DND-41 (cell line): ENCODE results near the gene NRF1.
"Not testable (repeated sequence)": the region's sequence is repeated elsewhere in the genome, so short reads cannot be mapped to it uniquely, and the experiment has no call there.

Experiments
- ATAC-seq: fragments of 200-7000 bp; cut with Tn5 transposase; 3 replicates; pipeline ENCODE4 v1.9.1; 2021; ENCODE audit warnings: low read depth; ENCODE audit not compliant: insufficient read depth
- DNase-seq: peaks from one replicate; pipeline ENCODE4 v3.0.0-alpha.2; 2020
- H2AFZ ChIP-seq: 2 replicates; pipeline ENCODE4 v1.6.0; 2012; ENCODE audit warnings: low read depth, low read length
- H3K27ac ChIP-seq: 2 replicates; pipeline ENCODE4 v1.5.1; 2012; ENCODE audit warnings: low read length, inconsistent platforms
- H3K27me3 ChIP-seq: fragments of 200-600 bp; sonication (generic); 2 replicates; pipeline ENCODE4 v1.6.0; 2012; ENCODE audit warnings: low read length, mild to moderate bottlenecking, inconsistent platforms; ENCODE audit not compliant: insufficient read depth, poor library complexity
- H3K36me3 ChIP-seq: 2 replicates; pipeline ENCODE4 v1.5.1; 2012; ENCODE audit warnings: low read length, inconsistent platforms; ENCODE audit not compliant: insufficient read depth
- H3K4me1 ChIP-seq: 2 replicates; pipeline ENCODE4 v1.5.1; 2012; ENCODE audit warnings: mild to moderate bottlenecking, low read length; ENCODE audit not compliant: insufficient read depth
- H3K4me2 ChIP-seq: 2 replicates; pipeline ENCODE4 v1.6.0; 2012; ENCODE audit warnings: mild to moderate bottlenecking, moderate library complexity, low read length, inconsistent platforms; ENCODE audit not compliant: insufficient read depth
- H3K4me3 ChIP-seq, 2 experiments: fragments of 200-600 bp in 1 of 2; shearing (Covaris generic) in 1 of 2; 2 replicates each; pipeline ENCODE4 v1.5.1; 2012 to 2016; ENCODE audit warnings: inconsistent platforms in 2 of 2, low read length in 2 of 2, mild to moderate bottlenecking in 2 of 2, low read depth in 1 of 2, moderate library complexity in 1 of 2
- H3K79me2 ChIP-seq: 2 replicates; pipeline ENCODE4 v1.6.0; 2012; ENCODE audit warnings: low read length, inconsistent platforms; ENCODE audit not compliant: insufficient read depth
- H3K9ac ChIP-seq: 2 replicates; pipeline ENCODE4 v1.6.0; 2012; ENCODE audit warnings: low read depth, mild to moderate bottlenecking, inconsistent platforms, low read length, moderate library complexity
- H3K9me3 ChIP-seq: 2 replicates; pipeline ENCODE4 v1.5.1; 2012; ENCODE audit warnings: low read length, moderate library complexity, mild to moderate bottlenecking, inconsistent platforms; ENCODE audit not compliant: insufficient read depth, severe bottlenecking
- H4K20me1 ChIP-seq: 2 replicates; pipeline ENCODE4 v1.6.0; 2012; ENCODE audit warnings: low read length; ENCODE audit not compliant: insufficient read depth
- EZH2 ChIP-seq: IDR thresholded peaks from 3 replicates; pipeline ENCODE4 v1.6.1; 2012; ENCODE audit warnings: borderline replicate concordance, low read depth, mild to moderate bottlenecking, moderate library complexity, low read length, inconsistent platforms; ENCODE audit not compliant: severe bottlenecking
- TF ChIP-seq, protein P1 (sequence below): IDR thresholded peaks from 2 replicates; pipeline ENCODE4 v1.5.1; 2012; ENCODE audit warnings: borderline replicate concordance, low read length, moderate library complexity, mild to moderate bottlenecking; ENCODE audit not compliant: poor library complexity, severe bottlenecking; ENCODE audit errors: extremely low read depth

Gene NRF1

DNA sequence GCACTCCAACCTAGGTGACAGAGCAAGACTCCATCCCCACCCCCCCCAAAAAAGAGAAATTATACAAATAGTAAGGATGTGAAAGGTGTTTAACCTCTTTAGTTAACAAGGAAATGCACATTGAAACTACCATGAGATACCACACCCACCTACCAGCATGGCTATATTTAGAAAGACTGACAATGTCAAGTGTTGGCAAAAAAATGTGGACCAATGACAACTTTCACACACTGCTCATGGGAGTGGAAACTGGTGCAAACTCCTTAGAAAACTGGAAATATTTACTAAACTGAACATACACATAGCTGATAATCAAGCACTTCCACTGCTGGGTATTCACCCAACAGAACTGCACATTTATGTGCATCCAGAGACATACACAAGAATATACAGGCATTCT lies 23.3 kb upstream of the NRF1 start:
- DNase-seq (no peak), ATAC-seq (no peak)
- no peak overlapping the region for H3K27ac ChIP-seq
- H3K4me2 ChIP-seq, result no peak overlapping the region
- H3K4me3 ChIP-seq, result no peak overlapping the region
- no peaks in the 10 kb centered on the region for H3K4me1 ChIP-seq
- H3K79me2 ChIP-seq, result no peaks in the 10 kb centered on the region
- H3K9ac ChIP-seq, result no peak overlapping the region
- H3K9me3 ChIP-seq, result peaks cover 23% of the 10 kb centered on the region
- no peak overlapping the region for H2AFZ ChIP-seq
- no peaks in the 10 kb centered on the region for H3K27me3 ChIP-seq
- H4K20me1 ChIP-seq, result no peaks in the 10 kb centered on the region
- no peak for TF ChIP-seq EZH2
- no peaks in the 10 kb centered on the region for H3K36me3 ChIP-seq

GRCh38 chr7:129591868-129592267 lies 19.7 kb upstream of the NRF1 start:
- Histone ChIP-seq H3K27me3 (no peaks in the 10 kb centered on the region), H3K4me2 (no peak overlapping the region), H3K4me1 (no peaks in the 10 kb centered on the region), H4K20me1 (no peaks in the 10 kb centered on the region), H3K27ac (no peak overlapping the region), H3K9me3 (peaks cover 5% of the 10 kb centered on the region), H3K4me3 (no peak overlapping the region), H3K36me3 (no peaks in the 10 kb centered on the region), H3K79me2 (no peaks in the 10 kb centered on the region), H2AFZ (no peak overlapping the region), H3K9ac (no peak overlapping the region)
- no peak for ATAC-seq
- no peak for TF ChIP-seq EZH2
- TF ChIP-seq, protein P1, sequence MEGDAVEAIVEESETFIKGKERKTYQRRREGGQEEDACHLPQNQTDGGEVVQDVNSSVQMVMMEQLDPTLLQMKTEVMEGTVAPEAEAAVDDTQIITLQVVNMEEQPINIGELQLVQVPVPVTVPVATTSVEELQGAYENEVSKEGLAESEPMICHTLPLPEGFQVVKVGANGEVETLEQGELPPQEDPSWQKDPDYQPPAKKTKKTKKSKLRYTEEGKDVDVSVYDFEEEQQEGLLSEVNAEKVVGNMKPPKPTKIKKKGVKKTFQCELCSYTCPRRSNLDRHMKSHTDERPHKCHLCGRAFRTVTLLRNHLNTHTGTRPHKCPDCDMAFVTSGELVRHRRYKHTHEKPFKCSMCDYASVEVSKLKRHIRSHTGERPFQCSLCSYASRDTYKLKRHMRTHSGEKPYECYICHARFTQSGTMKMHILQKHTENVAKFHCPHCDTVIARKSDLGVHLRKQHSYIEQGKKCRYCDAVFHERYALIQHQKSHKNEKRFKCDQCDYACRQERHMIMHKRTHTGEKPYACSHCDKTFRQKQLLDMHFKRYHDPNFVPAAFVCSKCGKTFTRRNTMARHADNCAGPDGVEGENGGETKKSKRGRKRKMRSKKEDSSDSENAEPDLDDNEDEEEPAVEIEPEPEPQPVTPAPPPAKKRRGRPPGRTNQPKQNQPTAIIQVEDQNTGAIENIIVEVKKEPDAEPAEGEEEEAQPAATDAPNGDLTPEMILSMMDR, result no peak
- no peak for DNase-seq

DNA sequence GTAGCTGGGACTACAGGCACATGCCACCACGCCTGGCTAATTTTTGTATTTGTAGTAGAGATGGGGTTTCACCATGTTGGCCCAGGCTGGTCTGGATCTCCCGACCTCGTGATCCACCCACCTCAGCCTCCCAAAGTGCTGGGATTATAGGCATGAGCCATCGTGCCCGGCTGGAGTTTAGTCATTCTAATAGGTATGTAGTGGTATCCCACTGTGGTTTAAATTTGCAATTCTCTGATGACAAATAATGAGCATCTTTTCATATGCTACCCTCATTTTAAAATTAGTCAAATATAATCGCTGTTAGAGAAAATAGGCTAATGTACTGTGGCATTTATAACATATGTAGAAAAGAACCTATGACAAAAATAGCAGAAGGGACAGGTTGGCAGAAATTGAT lies 15.1 kb upstream of the NRF1 start:
- H3K4me3 ChIP-seq, H3K27ac ChIP-seq, H3K36me3 ChIP-seq, H3K4me1 ChIP-seq, H3K4me2 ChIP-seq, H3K27me3 ChIP-seq, H3K9me3 ChIP-seq, H3K9ac ChIP-seq, H3K79me2 ChIP-seq, DNase-seq, ATAC-seq, H2AFZ ChIP-seq, H4K20me1 ChIP-seq: not testable (repeated sequence)

DNA sequence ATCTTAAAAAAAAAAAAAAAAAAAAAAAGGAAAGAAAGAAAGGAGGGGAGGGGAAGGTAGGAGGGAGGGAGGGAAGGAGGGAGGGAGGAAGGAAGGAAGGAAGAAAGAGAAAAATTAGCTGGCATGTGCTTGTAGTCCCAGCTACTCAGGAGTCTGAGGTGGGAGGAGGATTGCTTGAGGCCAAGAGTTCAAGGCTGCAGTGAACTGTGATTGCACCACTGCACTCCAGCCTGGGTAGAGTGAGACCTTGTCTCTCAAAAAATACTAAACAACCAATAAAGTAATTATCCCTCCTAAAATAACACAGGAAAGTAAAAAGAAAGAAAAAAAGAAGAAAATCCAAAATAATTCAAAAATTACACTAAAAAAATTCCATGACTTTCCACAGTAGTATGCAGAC lies 13.8 kb upstream of the NRF1 start:
- ATAC-seq (no peak), DNase-seq (no peak)
- no peaks in the 10 kb centered on the region for H3K79me2 ChIP-seq
- H3K4me2 ChIP-seq, result no peak overlapping the region
- no peaks in the 10 kb centered on the region for H3K27me3 ChIP-seq
- TF ChIP-seq EZH2, result no peak
- TF ChIP-seq, protein P1, result no peak
- no peak overlapping the region for H3K9ac ChIP-seq
- H3K27ac ChIP-seq, result no peak overlapping the region
- no peaks in the 10 kb centered on the region for H3K9me3 ChIP-seq
- H2AFZ ChIP-seq, result no peak overlapping the region
- no peaks in the 10 kb centered on the region for H3K36me3 ChIP-seq
- no peaks in the 10 kb centered on the region for H4K20me1 ChIP-seq
- no peaks in the 10 kb centered on the region for H3K4me1 ChIP-seq
- H3K4me3 ChIP-seq, result no peak overlapping the region
